ENCODE measurements around the gene LRRK1.

The LRRK1 gene

GRCh38 chr15:101112336-101113113 lies 193.4 kb downstream of the LRRK1 start:
- DNase-seq (ENCODE audit: low spot score), result no peak

GRCh38 chr15:101113114-101114005 lies 194.2 kb downstream of the LRRK1 start:
- DNase-seq (ENCODE audit: low spot score), result no peak

DNA sequence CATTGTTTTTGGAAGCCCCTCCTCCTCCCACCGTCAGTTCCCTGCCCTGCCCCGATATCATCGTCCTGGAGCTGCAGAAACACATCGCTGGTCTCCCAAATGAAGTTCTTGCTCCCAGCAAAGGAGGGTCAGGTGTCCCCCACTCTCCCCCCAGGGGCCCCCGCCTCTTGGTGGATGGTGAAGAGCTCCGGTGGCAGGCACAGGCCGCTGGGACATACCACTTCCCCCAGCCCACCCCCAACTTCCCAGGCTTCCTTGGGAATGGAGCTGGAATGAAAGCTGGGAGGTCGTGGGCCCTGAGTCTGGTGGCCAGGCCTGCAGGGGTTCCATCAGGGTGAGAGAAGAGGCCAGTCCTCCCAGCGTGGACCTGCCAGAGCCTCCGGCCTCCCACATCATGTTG lies 195.0 kb downstream of the LRRK1 start:
- no peak for DNase-seq (ENCODE audit: low spot score)

- no peak for DNase-seq (ENCODE audit: low spot score)
Measured at GRCh38 chr15:101114610-101115009, 195.5 kb downstream of the LRRK1 start.

DNA sequence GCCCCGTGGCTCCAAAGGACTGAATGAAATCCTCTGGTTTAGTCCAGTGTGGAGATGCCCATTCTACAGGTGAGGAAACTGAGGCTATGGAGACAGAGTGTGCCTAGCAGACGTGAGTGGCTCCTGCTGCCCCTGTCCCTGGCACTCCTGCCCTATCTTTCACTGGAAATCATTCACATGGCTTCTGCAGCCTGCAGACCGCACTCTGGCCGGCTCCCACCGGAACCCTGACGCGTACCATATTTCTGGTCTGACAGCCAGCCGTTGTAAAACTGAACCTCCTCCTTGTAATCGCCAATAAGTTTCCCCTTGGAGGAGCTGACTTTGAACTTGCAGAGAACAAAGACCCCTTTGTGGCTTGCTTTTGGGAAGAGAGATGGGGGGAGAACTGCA lies 196.2 kb downstream of the LRRK1 start:
- no peak for DNase-seq (ENCODE audit: low spot score)

DNA sequence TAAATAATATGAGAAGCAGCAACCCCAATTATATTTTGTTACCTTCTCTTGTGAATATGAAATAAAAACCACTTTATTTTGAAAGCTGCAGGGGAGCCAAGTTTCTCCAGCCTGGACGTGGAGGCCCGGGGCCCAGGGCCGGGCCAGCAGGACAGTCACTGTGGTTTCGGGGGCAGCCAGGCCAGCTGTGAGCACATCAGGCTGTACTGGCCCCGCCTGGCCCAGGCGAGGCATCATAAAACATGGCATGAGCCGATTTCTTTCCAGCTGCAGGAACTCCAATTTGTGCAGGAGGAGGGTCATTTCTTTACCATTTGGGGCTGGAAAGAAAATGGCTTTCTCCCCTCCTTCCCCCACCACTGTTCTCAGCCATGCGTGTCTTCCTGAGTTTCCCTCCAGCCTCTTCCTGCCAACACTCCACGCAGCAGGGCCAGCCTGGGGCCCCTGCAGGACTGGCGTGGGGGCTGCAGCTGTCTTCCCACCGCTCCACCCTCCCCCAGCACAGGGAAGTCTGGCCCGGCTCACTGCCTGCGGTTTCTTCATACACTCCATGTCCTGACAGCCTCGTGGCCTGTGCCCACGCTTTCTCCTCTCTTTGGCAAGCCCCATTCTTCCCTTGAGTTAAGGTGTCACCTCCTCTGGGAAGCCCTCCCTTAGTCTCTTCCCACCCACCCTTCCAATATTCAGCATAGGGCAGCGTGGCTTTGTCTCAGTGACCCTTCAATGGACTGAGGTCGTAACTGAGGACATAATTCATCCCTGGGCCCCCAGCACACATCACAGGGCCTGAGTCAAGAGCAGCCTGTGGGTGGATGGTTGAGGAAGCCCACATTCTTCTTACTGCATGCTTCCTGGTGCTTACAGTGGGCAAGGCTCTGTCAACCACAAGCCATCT lies 196.9 kb downstream of the LRRK1 start:
- DNase-seq (ENCODE audit: low spot score), result peak; percentile 78

DNA sequence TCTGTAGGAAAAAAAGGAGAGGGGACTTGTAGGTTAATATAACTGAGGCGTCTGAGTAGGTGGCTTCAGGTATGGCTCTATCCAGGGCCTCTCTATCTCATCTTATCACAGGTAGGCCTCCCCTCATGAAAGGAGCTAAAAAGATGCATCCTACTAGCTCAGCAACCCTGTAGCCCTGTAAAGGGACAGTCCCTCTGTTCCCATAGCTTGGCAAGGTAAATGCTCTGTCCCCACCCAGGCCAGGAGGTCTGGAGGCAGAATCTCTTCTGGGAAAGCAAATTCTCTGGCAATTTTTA lies 197.5 kb downstream of the LRRK1 start:
- no peak for DNase-seq (ENCODE audit: low spot score)

DNA sequence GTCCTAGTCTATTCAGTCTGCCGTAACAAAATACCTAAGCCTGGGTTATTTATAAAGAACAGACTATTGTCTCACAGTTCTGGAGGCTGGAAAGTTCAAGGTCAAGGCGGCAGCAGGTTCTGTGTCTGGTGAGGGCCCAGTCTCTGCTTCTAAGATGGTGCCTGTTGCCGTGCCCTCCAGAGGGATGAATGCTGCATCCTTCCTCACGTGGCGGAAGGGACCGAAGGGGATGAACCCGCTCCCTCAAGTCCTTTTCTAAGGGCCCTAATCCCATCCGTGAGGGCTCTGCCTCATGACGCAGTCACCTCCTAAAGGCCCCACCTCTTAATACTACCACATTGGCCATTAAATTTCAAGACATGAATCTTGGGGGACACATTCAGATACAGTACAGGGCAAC lies 199.0 kb downstream of the LRRK1 start:
- no peak for DNase-seq (ENCODE audit: low spot score)

GRCh38 chr15:101118615-101119014 lies 199.5 kb downstream of the LRRK1 start:
- no peak for DNase-seq (ENCODE audit: low spot score)

GRCh38 chr15:101119181-101119580 lies 200.0 kb downstream of the LRRK1 start:
- DNase-seq (ENCODE audit: low spot score), result no peak
